Omental fat pad (tissue), 4 donors: Measurements from ENCODE around the gene CBLC. TPM values are rescaled to one million over a fixed set of nuclear protein-coding genes. Genes with fewer than 3 reads are reported as not detected.
A peak's percentile ranks its signal among the peaks of the same experiment; 100 is the strongest.
"Not testable (repeated sequence)": the region's sequence is repeated elsewhere in the genome, so short reads cannot be mapped to it uniquely, and the experiment has no call there.

Experiments used
- ATAC-seq: fragments of 150-250 bp; one replicate; pipeline ENCODE4 v1.9.1; 2016; ENCODE audit warnings: mild to moderate bottlenecking, moderate library complexity; ENCODE audit not compliant: low FRiP score
- DNase-seq: peaks from one replicate; pipeline ENCODE4 v3.0.0-alpha.2; 2019; ENCODE audit warnings: low spot score
- CTCF ChIP-seq, 3 donors: fragments of 450-650 bp; IDR thresholded peaks; one replicate each; pipeline ENCODE4 v1.5.1; 2016 to 2017; ENCODE audit warnings: antibody characterized with exemption in 3 of 3, mild to moderate bottlenecking in 3 of 3, moderate library complexity in 2 of 3
- total RNA-seq, 4 donors: library from RNA; depleted of rRNA; stranded (reverse); fragments of >200 nt; gene quantifications; one replicate each; pipeline ENCODE4 v1.1.0, GENCODE V29; 2016

Gene CBLC
- total RNA-seq, 4 donors from 2014 or later = 0.46 TPM; not detected in 3

GRCh38 chr19:44820648-44821609, 43.2 kb downstream of the CBLC start:
- DNase-seq = no peak
- no peak for TF ChIP-seq CTCF (IDR thresholded peaks at IDR 0.05)
- ATAC-seq = peak; percentile 63

GRCh38 chr19:44822177-44822576, 44.5 kb downstream of the CBLC start:
- DNase-seq = no peak
- ATAC-seq = no peak
- no peak for TF ChIP-seq CTCF (IDR thresholded peaks at IDR 0.05)

GRCh38 chr19:44822670-44823372, 45.1 kb downstream of the CBLC start:
- no peak for DNase-seq
- TF ChIP-seq CTCF (IDR thresholded peaks at IDR 0.05) = no peak
- no peak for ATAC-seq

- DNase-seq (no peak), ATAC-seq (no peak)
- no peak for TF ChIP-seq CTCF (IDR thresholded peaks at IDR 0.05)
Observed at GRCh38 chr19:44823373-44823698, 45.6 kb downstream of the CBLC start.

GRCh38 chr19:44824761-44825160, 47.1 kb downstream of the CBLC start:
- no peak for TF ChIP-seq CTCF (IDR thresholded peaks at IDR 0.05)
- DNase-seq (no peak), ATAC-seq (no peak)

GRCh38 chr19:44832875-44833274, 55.2 kb downstream of the CBLC start:
- ATAC-seq, DNase-seq: not testable (repeated sequence)

- not testable (repeated sequence) for ATAC-seq, DNase-seq
Observed at GRCh38 chr19:44834399-44834798, 56.7 kb downstream of the CBLC start.

- ATAC-seq (no peak), DNase-seq (no peak)
- no peak for TF ChIP-seq CTCF (IDR thresholded peaks at IDR 0.05)
Observed at GRCh38 chr19:44839276-44839675, 61.6 kb downstream of the CBLC start.
